Kidney epithelial cell (primary cell): Measurements from ENCODE around the gene CCDC169. TPM values are rescaled to one million over a fixed set of nuclear protein-coding genes. Genes with fewer than 3 reads are reported as not detected.
A peak's percentile ranks its signal among the peaks of the same experiment; 100 is the strongest.

ENCODE experiments used
- DNase-seq: peaks from one replicate; pipeline ENCODE4 v3.0.0-alpha.2; 2010; ENCODE audit warnings: low read depth
- H3K27me3 ChIP-seq: 2 replicates; pipeline ENCODE4 v1.6.0; 2011; ENCODE audit warnings: low read length; ENCODE audit not compliant: control insufficient read depth, insufficient read depth
- H3K36me3 ChIP-seq: 2 replicates; pipeline ENCODE4 v1.5.1; 2011; ENCODE audit warnings: low read length; ENCODE audit not compliant: control insufficient read depth, insufficient read depth
- H3K4me3 ChIP-seq: 2 replicates; pipeline ENCODE4 v1.5.1; 2011; ENCODE audit warnings: low read depth, mild to moderate bottlenecking, control low read depth, low read length
- CTCF ChIP-seq: IDR thresholded peaks from 2 replicates; pipeline ENCODE4 v1.5.1; 2011; ENCODE audit warnings: mild to moderate bottlenecking, moderate library complexity, low read length, control low read depth, inconsistent platforms; ENCODE audit not compliant: insufficient read depth, poor library complexity, severe bottlenecking
- total RNA-seq: library from RNA; depleted of rRNA; stranded (reverse); fragments of >200 nt; gene quantifications from 2 replicates; pipeline ENCODE4 v1.2.3, GENCODE V29; 2015

The CCDC169 gene
- total RNA-seq, 1 donor from 2014 or later, result 3.8 TPM

DNA sequence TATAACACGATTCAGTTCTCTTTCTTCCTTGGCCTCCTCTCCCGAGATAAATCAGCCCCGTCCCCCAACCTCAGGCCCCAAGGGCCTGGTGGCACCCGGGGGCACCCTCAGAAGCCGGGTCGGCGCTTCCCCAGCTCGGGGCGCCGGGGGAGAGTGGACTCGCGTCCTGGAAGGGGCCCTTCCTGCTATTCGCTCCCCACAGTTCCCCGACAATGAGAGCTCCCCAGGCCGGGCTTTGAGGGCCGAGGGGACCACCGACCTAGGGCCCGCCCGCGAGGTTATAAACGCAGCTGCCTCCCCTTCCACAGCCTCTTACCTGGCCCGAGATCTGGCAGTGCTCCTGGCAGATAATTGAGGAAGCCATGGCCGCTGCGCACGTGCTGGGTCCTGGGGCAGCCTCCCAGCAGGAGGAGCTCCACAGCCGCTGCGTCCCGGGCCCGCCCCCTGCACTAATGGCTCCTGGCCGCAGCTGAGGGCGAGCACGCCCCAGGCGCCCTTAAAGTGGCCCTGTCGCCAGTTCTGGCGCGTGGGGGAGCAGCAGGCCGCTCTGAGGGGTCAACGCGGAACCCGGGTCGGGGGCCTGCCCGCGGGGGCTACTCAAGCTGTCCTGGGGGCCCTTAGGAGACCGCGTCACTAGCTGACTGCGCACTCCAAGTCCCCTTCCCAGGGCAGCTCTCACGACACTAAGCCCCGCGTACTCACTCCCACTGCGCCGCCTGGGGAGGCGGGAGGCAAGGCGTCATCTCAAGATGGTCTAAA, 83.3 kb downstream of the CCDC169 start, which contains the start of gene SOHLH2:
TSS of gene SOHLH2 (minus strand) at position 394 of the 759 bp plus-strand sequence. CDS start at position 364, 30 bp downstream.
- TF ChIP-seq CTCF, result no peak
- Histone ChIP-seq H3K4me3 (no peak within 1 kb of the TSS), H3K36me3 (no peaks in the 10 kb centered on the region), H3K27me3 (no peaks in the 10 kb centered on the region)
- DNase-seq, result no peak

DNA sequence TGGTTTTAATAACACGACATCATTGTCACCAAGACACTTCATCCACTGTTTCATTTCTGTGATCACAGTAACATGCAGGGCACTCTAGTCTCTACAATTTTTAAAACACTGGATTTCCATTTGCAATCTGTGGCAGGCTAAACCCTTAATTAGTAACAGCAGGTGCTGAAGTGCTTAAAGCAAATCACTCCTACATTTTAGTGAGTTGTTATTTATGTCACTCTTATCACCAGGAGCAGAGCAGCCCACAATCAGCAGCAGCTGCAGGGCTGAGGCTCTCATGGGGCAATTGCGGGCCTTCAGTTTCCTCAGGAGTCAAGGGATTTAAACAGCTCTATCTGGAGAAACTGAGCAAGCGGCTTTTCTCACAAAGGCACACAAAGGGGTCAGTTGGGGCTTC, 84.8 kb downstream of the CCDC169 start:
- Histone ChIP-seq H3K36me3 (no peaks in the 10 kb centered on the region), H3K4me3 (no peak overlapping the region), H3K27me3 (no peaks in the 10 kb centered on the region)
- no peak for DNase-seq
- TF ChIP-seq CTCF, result no peak

GRCh38 chr13:36211567-36211966, 86.0 kb downstream of the CCDC169 start:
- DNase-seq, result no peak
- TF ChIP-seq CTCF, result no peak
- Histone ChIP-seq H3K36me3 (no peaks in the 10 kb centered on the region), H3K4me3 (no peak overlapping the region), H3K27me3 (no peaks in the 10 kb centered on the region)

- no peak overlapping the region for H3K4me3 ChIP-seq
- DNase-seq, result no peak
- no peaks in the 10 kb centered on the region for H3K36me3 ChIP-seq
- TF ChIP-seq CTCF, result no peak
- H3K27me3 ChIP-seq, result no peaks in the 10 kb centered on the region
Observed at GRCh38 chr13:36210738-36211137, 86.9 kb downstream of the CCDC169 start.

GRCh38 chr13:36207672-36208071, 89.9 kb downstream of the CCDC169 start:
- no peaks in the 10 kb centered on the region for H3K27me3 ChIP-seq
- DNase-seq, result no peak
- no peak overlapping the region for H3K4me3 ChIP-seq
- peak; percentile 3 for TF ChIP-seq CTCF
- no peaks in the 10 kb centered on the region for H3K36me3 ChIP-seq
